Astrocyte (in vitro differentiated cells and primary cell): ENCODE measurements around the gene PITPNM3. TPM values are rescaled to one million over a fixed set of nuclear protein-coding genes. Genes with fewer than 3 reads are reported as not detected.

ENCODE experiments used
- DNase-seq: peaks from one replicate; pipeline ENCODE4 v3.0.0-alpha.2; 2010; ENCODE audit warnings: low read depth
- FAIRE-seq: peaks from 2 replicates; lab custom pipeline; 2011; peaks lifted over from hg19 to GRCh38; lab: Jason Lieb, UNC
- H2AFZ ChIP-seq: 2 replicates; pipeline ENCODE4 v1.6.0; 2012; ENCODE audit warnings: low read depth, low read length, inconsistent platforms
- H3K27ac ChIP-seq: 2 replicates; pipeline ENCODE4 v1.5.1; 2011; ENCODE audit warnings: low read depth, low read length, inconsistent platforms
- H3K27me3 ChIP-seq: 2 replicates; pipeline ENCODE4 v1.6.0; 2011; ENCODE audit warnings: low read length, inconsistent platforms; ENCODE audit not compliant: insufficient read depth
- H3K36me3 ChIP-seq: 2 replicates; pipeline ENCODE4 v1.5.1; 2011; ENCODE audit warnings: low read length, inconsistent platforms; ENCODE audit not compliant: insufficient read depth
- H3K4me1 ChIP-seq: 2 replicates; pipeline ENCODE4 v1.5.1; 2011; ENCODE audit warnings: low read length, inconsistent platforms; ENCODE audit not compliant: insufficient read depth
- H3K4me2 ChIP-seq: 2 replicates; pipeline ENCODE4 v1.6.0; 2012; ENCODE audit warnings: low read length, inconsistent platforms
- H3K4me3 ChIP-seq: 2 replicates; pipeline ENCODE4 v1.5.1; 2011; ENCODE audit warnings: low read depth, mild to moderate bottlenecking, low read length, inconsistent platforms; ENCODE audit not compliant: insufficient read depth
- H3K79me2 ChIP-seq: 2 replicates; pipeline ENCODE4 v1.6.0; 2012; ENCODE audit warnings: mild to moderate bottlenecking, low read length, inconsistent platforms; ENCODE audit not compliant: insufficient read depth
- H3K9ac ChIP-seq: 2 replicates; pipeline ENCODE4 v1.6.0; 2012; ENCODE audit warnings: mild to moderate bottlenecking, low read length, inconsistent platforms
- H3K9me3 ChIP-seq: 2 replicates; pipeline ENCODE4 v1.5.1; 2012; ENCODE audit warnings: low read depth, mild to moderate bottlenecking, low read length, inconsistent platforms; ENCODE audit not compliant: insufficient read depth
- H4K20me1 ChIP-seq: 2 replicates; pipeline ENCODE4 v1.6.0; 2012; ENCODE audit warnings: low read length, inconsistent platforms; ENCODE audit not compliant: insufficient read depth
- H3K27ac Mint-ChIP-seq: one replicate; pipeline ENCODE4 v1.8.0; 2021; ENCODE audit warnings: mild to moderate bottlenecking, mixed read lengths; ENCODE audit not compliant: unreplicated experiment
- H3K27me3 Mint-ChIP-seq: one replicate; pipeline ENCODE4 v1.8.0; 2021; ENCODE audit warnings: low read depth, mixed read lengths; ENCODE audit not compliant: unreplicated experiment
- H3K36me3 Mint-ChIP-seq: one replicate; pipeline ENCODE4 v1.8.0; 2021; ENCODE audit warnings: low read depth, mixed read lengths; ENCODE audit not compliant: unreplicated experiment
- H3K4me1 Mint-ChIP-seq: one replicate; pipeline ENCODE4 v1.8.0; 2021; ENCODE audit warnings: low read depth, mixed read lengths; ENCODE audit not compliant: unreplicated experiment
- H3K4me3 Mint-ChIP-seq: one replicate; pipeline ENCODE4 v1.8.0; 2021; ENCODE audit warnings: mild to moderate bottlenecking, moderate library complexity, mixed read lengths; ENCODE audit not compliant: unreplicated experiment
- H3K9me3 Mint-ChIP-seq: one replicate; pipeline ENCODE4 v1.8.0; 2021; ENCODE audit warnings: mild to moderate bottlenecking, mixed read lengths; ENCODE audit not compliant: unreplicated experiment
- CTCF ChIP-seq: IDR thresholded peaks from 2 replicates; pipeline ENCODE4 v1.5.1; 2011; ENCODE audit warnings: low read depth, mild to moderate bottlenecking, inconsistent platforms, low read length, moderate library complexity; ENCODE audit not compliant: insufficient read depth
- EZH2 ChIP-seq: IDR thresholded peaks from 2 replicates; pipeline ENCODE4 v1.6.1; 2012; ENCODE audit warnings: mild to moderate bottlenecking, low read length, inconsistent platforms; ENCODE audit not compliant: insufficient read depth
- total RNA-seq: library from RNA; stranded (reverse); gene quantifications from 2 replicates; pipeline ENCODE4 v1.2.1, GENCODE V29; 2021

The PITPNM3 gene
- total RNA-seq, 1 donor from 2014 or later, result 1.3 TPM

- H3K27ac Mint-ChIP-seq, result peak overlapping the region; percentile 63
These were observed 13.3 kb upstream of the PITPNM3 start for GRCh38 chr17:6569370-6570285.

GRCh38 chr17:6568184-6568758, 11.9 kb upstream of the PITPNM3 start:
- Histone ChIP-seq H3K4me3 (no peak overlapping the region), H3K9me3 (no peaks in the 10 kb centered on the region), H3K4me1 (no peaks in the 10 kb centered on the region), H3K27me3 (no peaks in the 10 kb centered on the region), H3K36me3 (no peaks in the 10 kb centered on the region), H3K4me2 (no peak overlapping the region), H4K20me1 (no peaks in the 10 kb centered on the region), H3K27ac (no peak overlapping the region), H2AFZ (no peak overlapping the region), H3K9ac (no peak overlapping the region), H3K79me2 (no peaks in the 10 kb centered on the region)
- TF ChIP-seq EZH2, result no peak
- TF ChIP-seq CTCF, result no peak
- no peak overlapping the region for H3K4me3 Mint-ChIP-seq
- H3K27me3 Mint-ChIP-seq, result peaks cover 19% of the 10 kb centered on the region
- H3K9me3 Mint-ChIP-seq, result no peaks in the 10 kb centered on the region
- FAIRE-seq (no peak), DNase-seq (no peak)
- H3K27ac Mint-ChIP-seq, result no peak overlapping the region
- H3K36me3 Mint-ChIP-seq, result no peaks in the 10 kb centered on the region
- H3K4me1 Mint-ChIP-seq, result peaks cover 5% of the 10 kb centered on the region

More at GRCh38 chr17:6569370-6570285, 13.3 kb upstream of the PITPNM3 start:
- Mint-ChIP-seq H3K4me3 (no peak overlapping the region), H3K27me3 (peaks cover 19% of the 10 kb centered on the region), H3K9me3 (peaks cover 2% of the 10 kb centered on the region), H3K4me1 (peaks cover 11% of the 10 kb centered on the region), H3K36me3 (no peaks in the 10 kb centered on the region)
- DNase-seq, result no peak
- FAIRE-seq, result no peak
- H3K36me3 ChIP-seq, result no peaks in the 10 kb centered on the region
- TF ChIP-seq CTCF, result no peak
- no peak for TF ChIP-seq EZH2
- H2AFZ ChIP-seq, result no peak overlapping the region
- no peak overlapping the region for H3K27ac ChIP-seq
- no peaks in the 10 kb centered on the region for H3K79me2 ChIP-seq
- H3K9ac ChIP-seq, result no peak overlapping the region
- H3K9me3 ChIP-seq, result no peaks in the 10 kb centered on the region
- peaks cover 6% of the 10 kb centered on the region for H3K4me1 ChIP-seq
- H3K4me2 ChIP-seq, result no peak overlapping the region
- no peak overlapping the region for H3K4me3 ChIP-seq
- no peaks in the 10 kb centered on the region for H3K27me3 ChIP-seq
- no peaks in the 10 kb centered on the region for H4K20me1 ChIP-seq
